Neural progenitor cell (in vitro differentiated cells): ENCODE measurements around the gene CYSTM1. TPM values are rescaled to one million over a fixed set of nuclear protein-coding genes. Genes with fewer than 3 reads are reported as not detected.
A peak's percentile ranks its signal among the peaks of the same experiment; 100 is the strongest.

Experiments used
- DNase-seq: peaks from one replicate; pipeline ENCODE4 v3.0.0-alpha.2; 2016; ENCODE audit warnings: low spot score
- H2AFZ ChIP-seq: fragments of 200-600 bp; sonication (generic); replicated peaks from 2 replicates; pipeline ENCODE4 v1.6.1; 2016; ENCODE audit warnings: antibody characterized with exemption
- H3F3A ChIP-seq: fragments of 200-600 bp; sonication (generic); 2 replicates; pipeline ENCODE4 v1.6.1; 2016; ENCODE audit warnings: antibody characterized with exemption, low read depth
- H3K27ac ChIP-seq: fragments of 200-600 bp; sonication (generic); 2 replicates; pipeline ENCODE4 v1.5.1; 2016; ENCODE audit warnings: mild to moderate bottlenecking
- H3K27me3 ChIP-seq: fragments of 200-600 bp; sonication (generic); 2 replicates; pipeline ENCODE4 v1.6.1; 2016; ENCODE audit warnings: mild to moderate bottlenecking, moderate library complexity
- H3K36me3 ChIP-seq: fragments of 200-600 bp; sonication (generic); 2 replicates; pipeline ENCODE4 v1.5.1; 2016
- H3K4me1 ChIP-seq: fragments of 200-600 bp; sonication (generic); 2 replicates; pipeline ENCODE4 v1.6.1; 2016; ENCODE audit warnings: mixed run types
- H3K4me2 ChIP-seq: fragments of 200-600 bp; sonication (generic); 2 replicates; pipeline ENCODE4 v1.6.1; 2016
- H3K4me3 ChIP-seq: fragments of 200-600 bp; sonication (generic); 2 replicates; pipeline ENCODE4 v1.5.1; 2016
- H3K79me2 ChIP-seq: fragments of 200-600 bp; sonication (generic); 2 replicates; pipeline ENCODE4 v1.6.1; 2016; ENCODE audit warnings: low read depth
- H3K9ac ChIP-seq: fragments of 200-600 bp; sonication (generic); 2 replicates; pipeline ENCODE4 v1.6.1; 2016
- H3K9me3 ChIP-seq: fragments of 200-600 bp; sonication (generic); 2 replicates; pipeline ENCODE4 v1.5.1; 2016; ENCODE audit warnings: low read depth
- H4K20me1 ChIP-seq: fragments of 200-600 bp; sonication (generic); 2 replicates; pipeline ENCODE4 v1.6.1; 2016; ENCODE audit warnings: low read depth
- H3K27ac Mint-ChIP-seq: 3 replicates; pipeline ENCODE4 v1.8.0; 2021; ENCODE audit warnings: mixed read lengths
- H3K27me3 Mint-ChIP-seq: 2 replicates; pipeline ENCODE4 v1.8.0; 2022; ENCODE audit warnings: low read depth, mild to moderate bottlenecking, inconsistent platforms, moderate library complexity, mixed read lengths; ENCODE audit not compliant: insufficient read depth
- H3K36me3 Mint-ChIP-seq: 3 replicates; pipeline ENCODE4 v1.8.0; 2021; ENCODE audit warnings: mixed read lengths
- H3K4me1 Mint-ChIP-seq: 3 replicates; pipeline ENCODE4 v1.8.0; 2021; ENCODE audit warnings: mixed read lengths
- H3K4me3 Mint-ChIP-seq: 3 replicates; pipeline ENCODE4 v1.8.0; 2021; ENCODE audit warnings: mild to moderate bottlenecking, moderate library complexity, mixed read lengths
- H3K9me3 Mint-ChIP-seq: 3 replicates; pipeline ENCODE4 v1.8.0; 2020; ENCODE audit warnings: mixed read lengths
- CTCF ChIP-seq: fragments of 200-600 bp; sonication (generic); IDR thresholded peaks from 2 replicates; pipeline ENCODE4 v1.5.1; 2017; ENCODE audit warnings: antibody characterized with exemption, mild to moderate bottlenecking
- EZH2 ChIP-seq: fragments of 200-600 bp; sonication (generic); IDR thresholded peaks from 2 replicates; pipeline ENCODE4 v1.6.1; 2017; ENCODE audit warnings: antibody characterized with exemption, mild to moderate bottlenecking, moderate library complexity
- EZH2phosphoT487 ChIP-seq: fragments of 200-600 bp; sonication (generic); IDR thresholded peaks from 2 replicates; pipeline ENCODE4 v1.6.1; 2017; ENCODE audit warnings: antibody characterized with exemption
- total RNA-seq: library from RNA; depleted of rRNA; stranded (reverse); fragments of >200 nt; gene quantifications from 2 replicates; pipeline ENCODE4 v1.2.3, GENCODE V29; 2015; ENCODE audit warnings: low replicate concordance

The CYSTM1 gene
- total RNA-seq, 1 donor from 2014 or later, result 8.9 TPM

- Histone ChIP-seq H4K20me1 (peaks cover 23% of the 10 kb centered on the region), H3K9me3 (no peaks in the 10 kb centered on the region), H3K9ac (no peak overlapping the region), H3F3A (no peaks in the 10 kb centered on the region), H3K79me2 (no peaks in the 10 kb centered on the region), H3K27ac (no peak overlapping the region), H3K36me3 (no peaks in the 10 kb centered on the region), H2AFZ (no peak overlapping the region), H3K4me3 (no peak overlapping the region), H3K4me2 (no peak overlapping the region), H3K27me3 (peaks cover 22% of the 10 kb centered on the region), H3K4me1 (peaks cover 27% of the 10 kb centered on the region)
- Mint-ChIP-seq H3K9me3 (no peaks in the 10 kb centered on the region), H3K4me3 (no peak overlapping the region), H3K27ac (no peak overlapping the region), H3K27me3 (peaks cover 27% of the 10 kb centered on the region), H3K4me1 (peaks cover 23% of the 10 kb centered on the region), H3K36me3 (no peaks in the 10 kb centered on the region)
- no peak for TF ChIP-seq CTCF
- TF ChIP-seq EZH2, result no peak
- TF ChIP-seq EZH2phosphoT487, result no peak
- DNase-seq, result no peak
These were observed 23.6 kb upstream of the CYSTM1 start for GRCh38 chr5:140151144-140152021.

GRCh38 chr5:140152022-140152999, 22.7 kb upstream of the CYSTM1 start:
- TF ChIP-seq EZH2phosphoT487 (no peak), CTCF (no peak), EZH2 (no peak)
- Histone ChIP-seq H3K27me3 (peaks cover 15% of the 10 kb centered on the region), H3K4me1 (peaks cover 25% of the 10 kb centered on the region), H3K9ac (no peak overlapping the region), H3K27ac (no peak overlapping the region), H3K4me3 (no peak overlapping the region), H3K4me2 (no peak overlapping the region), H3K9me3 (no peaks in the 10 kb centered on the region), H3K36me3 (no peaks in the 10 kb centered on the region), H3K79me2 (no peaks in the 10 kb centered on the region), H3F3A (no peaks in the 10 kb centered on the region), H4K20me1 (peaks cover 13% of the 10 kb centered on the region), H2AFZ (no peak overlapping the region)
- Mint-ChIP-seq H3K4me3 (no peak overlapping the region), H3K27me3 (peaks cover 20% of the 10 kb centered on the region), H3K9me3 (no peaks in the 10 kb centered on the region), H3K36me3 (no peaks in the 10 kb centered on the region), H3K4me1 (peaks cover 24% of the 10 kb centered on the region), H3K27ac (no peak overlapping the region)
- no peak for DNase-seq

- H3K4me3 Mint-ChIP-seq, result no peak overlapping the region
- Histone ChIP-seq H3K9me3 (no peaks in the 10 kb centered on the region), H3K79me2 (no peaks in the 10 kb centered on the region), H3F3A (no peaks in the 10 kb centered on the region), H3K4me1 (peaks cover 25% of the 10 kb centered on the region), H3K36me3 (no peaks in the 10 kb centered on the region), H2AFZ (no peak overlapping the region), H4K20me1 (peaks cover 4% of the 10 kb centered on the region), H3K27me3 (peaks cover 14% of the 10 kb centered on the region), H3K27ac (no peak overlapping the region), H3K9ac (no peak overlapping the region), H3K4me3 (no peak overlapping the region), H3K4me2 (peak overlapping the region; percentile 48)
- TF ChIP-seq EZH2phosphoT487 (no peak), EZH2 (no peak), CTCF (no peak)
- peaks cover 24% of the 10 kb centered on the region for H3K4me1 Mint-ChIP-seq
- H3K36me3 Mint-ChIP-seq, result no peaks in the 10 kb centered on the region
- H3K27me3 Mint-ChIP-seq, result peaks cover 10% of the 10 kb centered on the region
- H3K9me3 Mint-ChIP-seq, result no peaks in the 10 kb centered on the region
- no peak overlapping the region for H3K27ac Mint-ChIP-seq
- DNase-seq, result no peak
These were observed 21.7 kb upstream of the CYSTM1 start for GRCh38 chr5:140153255-140153654.
